NCI-H1694 (cell line): Measurements from ENCODE around the gene PXMP4.

Experiments
- DNase-seq: peaks from one replicate; lab custom pipeline; 2025; lab: John Stamatoyannopoulos, UW

PXMP4 gene

GRCh38 chr20:33668466-33669155 lies 51.5 kb downstream of the PXMP4 start:
- DNase-seq = no peak

GRCh38 chr20:33667676-33668465 lies 52.2 kb downstream of the PXMP4 start:
- no peak for DNase-seq

GRCh38 chr20:33667245-33667675 lies 52.9 kb downstream of the PXMP4 start:
- DNase-seq = no peak

- no peak for DNase-seq
Measured at GRCh38 chr20:33666293-33667244, 53.5 kb downstream of the PXMP4 start, which contains the start of gene ACTL10. Gene ACTL10 (plus strand): TSS chr20:33666943. CDS start chr20:33667498, 555 bp downstream.

GRCh38 chr20:33664762-33665144 lies 55.4 kb downstream of the PXMP4 start:
- no peak for DNase-seq

GRCh38 chr20:33664085-33664761 lies 55.9 kb downstream of the PXMP4 start:
- DNase-seq = no peak

- no peak for DNase-seq
Measured at GRCh38 chr20:33663161-33664084, 56.7 kb downstream of the PXMP4 start.

- no peak for DNase-seq
Measured at GRCh38 chr20:33662172-33662571, 57.9 kb downstream of the PXMP4 start, which contains the start of gene C20orf144. Gene C20orf144 (plus strand): TSS chr20:33662327. CDS start chr20:33662346, 19 bp downstream.

GRCh38 chr20:33660685-33661058 lies 59.4 kb downstream of the PXMP4 start:
- DNase-seq = no peak

GRCh38 chr20:33660035-33660684 lies 60.0 kb downstream of the PXMP4 start:
- no peak for DNase-seq

- no peak for DNase-seq
Measured at GRCh38 chr20:33659341-33660034, 60.6 kb downstream of the PXMP4 start.

- no peak for DNase-seq
Measured at GRCh38 chr20:33658929-33659328, 61.2 kb downstream of the PXMP4 start.

- no peak for DNase-seq
Measured at GRCh38 chr20:33658510-33658909, 61.6 kb downstream of the PXMP4 start.

GRCh38 chr20:33657704-33658095 lies 62.4 kb downstream of the PXMP4 start:
- no peak for DNase-seq

GRCh38 chr20:33656783-33657703 lies 63.1 kb downstream of the PXMP4 start:
- DNase-seq = no peak

- DNase-seq = no peak
Measured at GRCh38 chr20:33656010-33656782, 63.9 kb downstream of the PXMP4 start.

GRCh38 chr20:33655164-33655563 lies 64.9 kb downstream of the PXMP4 start:
- no peak for DNase-seq
